Tibial artery (tissue), 4 donors: ENCODE data around the gene PGLYRP3.

Experiments used
- DNase-seq, 2 donors: peaks; one replicate each; pipeline ENCODE4 v3.0.0-alpha.2; 2019
- H3K27ac ChIP-seq, 2 donors: fragments of 200-600 bp; sonication (generic) in 1 of 2; 1 replicate in 1 of 2; 2 replicates in 1 of 2; pipeline ENCODE4 v1.5.1; 2018 to 2019; ENCODE audit warnings: mild to moderate bottlenecking in 1 of 2
- H3K27me3 ChIP-seq, 2 donors: fragments of 200-600 bp; sonication (generic) in 1 of 2; one replicate each; pipeline versions ENCODE4 v1.5.1 to v1.6.0; 2016 to 2019
- H3K36me3 ChIP-seq, 3 donors: fragments of 200-600 bp; sonication (generic) in 2 of 3; one replicate each; pipeline ENCODE4 v1.5.1; 2016 to 2019; ENCODE audit warnings: mild to moderate bottlenecking in 2 of 3
- H3K4me1 ChIP-seq, 4 donors: fragments of 200-600 bp; sonication (generic) in 2 of 4; 1 replicate in 3 of 4; 2 replicates in 1 of 4; pipeline ENCODE4 v1.5.1; 2016 to 2019
- H3K4me3 ChIP-seq, 2 donors: fragments of 200-600 bp; sonication (generic) in 1 of 2; 1 replicate in 1 of 2; 2 replicates in 1 of 2; pipeline ENCODE4 v1.5.1; 2018 to 2019; ENCODE audit warnings: mild to moderate bottlenecking in 2 of 2
- H3K9me3 ChIP-seq, 3 donors: fragments of 200-600 bp; sonication (generic) in 1 of 3; one replicate each; pipeline ENCODE4 v1.5.1; 2016 to 2019
- intact Hi-C: fragments of 100-400 bp; cut with DNase I; formaldehyde crosslinking; loops from one replicate; pipeline ENCODE4 v1.15.0; 2023; ENCODE audit warnings: low total_unique reads
- TF ChIP-seq, protein P1 (sequence below), 2 experiments: fragments of 200-600 bp in 1 of 2; fragments of 450-650 bp in 1 of 2; IDR thresholded peaks; one replicate each; pipeline ENCODE4 v1.5.1; 2017 to 2019; ENCODE audit warnings: antibody characterized with exemption in 2 of 2, mild to moderate bottlenecking in 1 of 2, moderate library complexity in 1 of 2

The PGLYRP3 gene, protein sequence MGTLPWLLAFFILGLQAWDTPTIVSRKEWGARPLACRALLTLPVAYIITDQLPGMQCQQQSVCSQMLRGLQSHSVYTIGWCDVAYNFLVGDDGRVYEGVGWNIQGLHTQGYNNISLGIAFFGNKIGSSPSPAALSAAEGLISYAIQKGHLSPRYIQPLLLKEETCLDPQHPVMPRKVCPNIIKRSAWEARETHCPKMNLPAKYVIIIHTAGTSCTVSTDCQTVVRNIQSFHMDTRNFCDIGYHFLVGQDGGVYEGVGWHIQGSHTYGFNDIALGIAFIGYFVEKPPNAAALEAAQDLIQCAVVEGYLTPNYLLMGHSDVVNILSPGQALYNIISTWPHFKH

DNA sequence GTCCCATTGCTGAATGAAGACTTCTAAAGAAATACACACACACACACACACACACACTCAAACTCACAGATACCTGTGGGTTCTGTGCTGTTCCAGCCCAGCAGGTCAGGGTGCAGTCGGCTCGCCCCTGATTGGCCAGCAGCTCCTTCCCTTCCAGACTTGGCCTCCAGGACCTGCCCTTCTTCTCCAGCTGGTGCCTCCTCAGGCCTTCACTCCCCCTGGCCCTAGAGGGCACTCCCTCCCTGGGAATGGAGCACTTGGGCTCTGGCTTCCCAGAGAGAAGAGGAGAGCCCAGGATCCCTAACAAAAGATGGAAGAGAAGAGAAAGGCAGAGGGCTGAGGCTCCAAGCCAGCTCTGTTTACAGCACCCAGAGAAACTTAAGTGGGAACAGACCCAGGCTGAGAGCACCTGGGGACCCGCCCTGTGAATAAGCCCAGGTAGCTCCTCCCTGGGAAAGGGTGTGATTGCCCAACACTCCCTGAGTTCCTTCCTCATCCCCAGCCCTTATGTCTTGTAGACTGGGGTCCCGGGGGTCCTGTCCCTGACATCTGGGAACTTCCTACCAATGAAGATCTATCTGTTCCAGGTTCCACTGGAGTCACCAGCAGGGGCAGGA is at the start of gene PGLYRP3:
PGLYRP3 (minus strand) TSS at position 383 of the 617 bp plus-strand sequence. CDS start 2,287 bp downstream, outside the sequence.
- intact Hi-C loops, result no loop called here
- Histone ChIP-seq H3K27me3 (peaks cover 0 to under 1% of the 10 kb centered on the region in 2 donors), H3K36me3 (no peaks in the 10 kb centered on the region), H3K27ac (no peak within 1 kb of the TSS), H3K9me3 (no peaks in the 10 kb centered on the region), H3K4me3 (no peak within 1 kb of the TSS), H3K4me1 (no peaks in the 10 kb centered on the region)
- TF ChIP-seq, protein P1, sequence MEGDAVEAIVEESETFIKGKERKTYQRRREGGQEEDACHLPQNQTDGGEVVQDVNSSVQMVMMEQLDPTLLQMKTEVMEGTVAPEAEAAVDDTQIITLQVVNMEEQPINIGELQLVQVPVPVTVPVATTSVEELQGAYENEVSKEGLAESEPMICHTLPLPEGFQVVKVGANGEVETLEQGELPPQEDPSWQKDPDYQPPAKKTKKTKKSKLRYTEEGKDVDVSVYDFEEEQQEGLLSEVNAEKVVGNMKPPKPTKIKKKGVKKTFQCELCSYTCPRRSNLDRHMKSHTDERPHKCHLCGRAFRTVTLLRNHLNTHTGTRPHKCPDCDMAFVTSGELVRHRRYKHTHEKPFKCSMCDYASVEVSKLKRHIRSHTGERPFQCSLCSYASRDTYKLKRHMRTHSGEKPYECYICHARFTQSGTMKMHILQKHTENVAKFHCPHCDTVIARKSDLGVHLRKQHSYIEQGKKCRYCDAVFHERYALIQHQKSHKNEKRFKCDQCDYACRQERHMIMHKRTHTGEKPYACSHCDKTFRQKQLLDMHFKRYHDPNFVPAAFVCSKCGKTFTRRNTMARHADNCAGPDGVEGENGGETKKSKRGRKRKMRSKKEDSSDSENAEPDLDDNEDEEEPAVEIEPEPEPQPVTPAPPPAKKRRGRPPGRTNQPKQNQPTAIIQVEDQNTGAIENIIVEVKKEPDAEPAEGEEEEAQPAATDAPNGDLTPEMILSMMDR (IDR thresholded peaks at IDR 0.05), result no peak
- DNase-seq, result peak in 1 of 2 donors; percentile 16

DNA sequence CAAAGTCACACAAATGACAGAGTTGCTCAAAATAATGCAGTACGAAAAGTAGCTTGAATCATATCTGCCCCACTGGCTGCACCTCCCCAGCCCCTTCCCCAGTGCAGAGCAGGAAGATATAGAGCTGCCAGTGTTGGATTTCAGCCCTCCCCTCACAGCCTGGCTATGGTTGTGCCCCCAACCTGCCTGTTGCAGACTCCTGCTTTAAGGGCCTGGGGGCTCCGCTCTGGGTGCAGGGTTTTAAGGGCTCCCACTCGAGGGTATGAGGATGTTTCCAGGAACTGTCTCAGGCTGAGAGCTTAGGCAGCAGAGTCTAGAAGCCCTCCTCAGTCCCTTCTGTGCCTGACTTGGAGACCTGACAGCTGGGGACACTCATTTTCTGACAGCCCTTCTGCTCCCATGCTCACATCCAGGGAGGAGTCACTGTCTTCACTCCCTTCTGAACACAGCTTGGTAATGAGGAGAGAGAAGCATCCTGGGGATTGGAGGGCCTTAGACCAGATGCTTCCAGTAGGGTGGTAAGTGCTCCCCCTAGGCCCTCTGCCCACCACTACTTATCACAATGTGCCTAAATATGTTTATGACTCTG is 49.5 kb upstream of the PGLYRP3 start:
- peak in 1 of 2 donors; percentile 19 for DNase-seq
- no peaks in the 10 kb centered on the region for H3K36me3 ChIP-seq
- H3K4me1 ChIP-seq, result peaks cover 0 to 6% (median 0%) of the 10 kb centered on the region in 4 donors
- intact Hi-C loops, result no loop called here
- H3K27ac ChIP-seq, result no peak overlapping the region
- no peak overlapping the region for H3K4me3 ChIP-seq
- TF ChIP-seq, protein P1 (IDR thresholded peaks at IDR 0.05), result no peak
- no peaks in the 10 kb centered on the region for H3K9me3 ChIP-seq
- H3K27me3 ChIP-seq, result peaks cover 0 to 10% of the 10 kb centered on the region in 2 donors

DNA sequence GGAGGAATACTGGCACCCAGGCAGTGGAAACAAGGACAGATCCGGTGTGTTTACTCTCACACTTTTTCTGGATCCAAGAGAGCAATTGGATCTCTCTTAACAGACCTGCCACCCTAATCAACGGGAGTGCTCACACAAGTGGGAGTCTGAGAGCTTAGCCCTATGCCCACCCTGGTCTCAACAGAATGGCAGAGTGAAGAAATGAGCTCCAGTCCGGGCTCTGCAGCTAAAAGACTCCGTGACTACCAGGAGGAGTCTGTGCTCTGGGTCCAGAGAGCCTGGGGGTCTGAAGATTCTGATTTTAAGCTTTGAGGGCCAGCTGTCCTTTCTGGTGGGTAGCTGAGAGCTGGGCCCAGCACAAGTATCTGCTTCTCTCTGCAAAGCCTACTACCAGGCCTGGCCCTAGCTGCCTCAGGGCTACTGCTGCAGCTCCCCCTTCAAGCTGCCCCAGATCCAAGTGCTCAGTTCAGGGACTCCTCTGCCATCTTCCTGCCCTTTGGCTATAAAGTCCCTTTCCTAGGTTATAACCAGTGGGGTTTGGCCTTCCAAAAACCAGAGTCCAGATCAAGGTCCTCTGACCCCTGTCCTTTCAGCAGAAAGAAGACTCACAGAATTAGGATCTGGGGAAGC is 48.8 kb upstream of the PGLYRP3 start:
- Histone ChIP-seq H3K27me3 (peaks cover 0 to 10% of the 10 kb centered on the region in 2 donors), H3K27ac (no peak overlapping the region), H3K9me3 (no peaks in the 10 kb centered on the region), H3K4me3 (no peak overlapping the region), H3K4me1 (peaks cover 0 to 6% (median 0%) of the 10 kb centered on the region in 4 donors), H3K36me3 (no peaks in the 10 kb centered on the region)
- intact Hi-C loops, result no loop called here
- DNase-seq, result peak in 1 of 2 donors; percentile 10
- TF ChIP-seq, protein P1 (IDR thresholded peaks at IDR 0.05), result no peak

DNA sequence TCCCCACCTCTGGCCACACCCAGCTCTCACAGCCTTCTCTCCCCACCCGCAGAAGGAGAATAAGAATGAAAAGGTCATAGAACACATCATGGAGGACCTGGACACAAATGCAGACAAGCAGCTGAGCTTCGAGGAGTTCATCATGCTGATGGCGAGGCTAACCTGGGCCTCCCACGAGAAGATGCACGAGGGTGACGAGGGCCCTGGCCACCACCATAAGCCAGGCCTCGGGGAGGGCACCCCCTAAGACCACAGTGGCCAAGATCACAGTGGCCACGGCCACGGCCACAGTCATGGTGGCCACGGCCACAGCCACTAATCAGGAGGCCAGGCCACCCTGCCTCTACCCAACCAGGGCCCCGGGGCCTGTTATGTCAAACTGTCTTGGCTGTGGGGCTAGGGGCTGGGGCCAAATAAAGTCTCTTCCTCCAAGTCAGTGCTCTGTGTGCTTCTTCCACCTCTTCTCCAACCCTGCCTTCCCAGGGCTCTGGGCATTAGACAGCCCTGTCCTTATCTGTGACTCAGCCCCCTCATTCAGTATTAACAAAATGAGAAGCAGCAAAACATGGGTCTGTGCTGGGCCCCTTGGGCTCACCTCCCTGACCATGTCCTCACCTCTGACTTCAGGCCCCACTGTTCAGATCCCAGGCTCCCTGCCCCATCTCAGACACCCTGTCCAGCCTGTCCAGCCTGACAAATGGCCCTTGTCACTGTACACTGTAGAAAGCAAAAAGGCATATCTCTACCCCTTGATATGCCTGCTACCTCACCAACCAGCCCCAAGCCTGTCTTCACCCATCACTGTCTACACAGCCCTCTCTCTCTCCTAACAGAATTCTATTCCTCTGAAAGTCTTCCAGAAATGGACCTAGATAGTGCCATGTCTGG is 48.1 kb upstream of the PGLYRP3 start:
- H3K36me3 ChIP-seq, result no peaks in the 10 kb centered on the region
- H3K4me1 ChIP-seq, result peaks cover 0 to 4% (median 0%) of the 10 kb centered on the region in 4 donors
- intact Hi-C loops, result no loop called here
- TF ChIP-seq, protein P1 (IDR thresholded peaks at IDR 0.05), result no peak
- no peaks in the 10 kb centered on the region for H3K9me3 ChIP-seq
- H3K27me3 ChIP-seq, result peaks cover 0 to 8% of the 10 kb centered on the region in 2 donors
- no peak overlapping the region for H3K4me3 ChIP-seq
- H3K27ac ChIP-seq, result no peak overlapping the region
- peak in 1 of 2 donors; percentile 43 for DNase-seq

DNA sequence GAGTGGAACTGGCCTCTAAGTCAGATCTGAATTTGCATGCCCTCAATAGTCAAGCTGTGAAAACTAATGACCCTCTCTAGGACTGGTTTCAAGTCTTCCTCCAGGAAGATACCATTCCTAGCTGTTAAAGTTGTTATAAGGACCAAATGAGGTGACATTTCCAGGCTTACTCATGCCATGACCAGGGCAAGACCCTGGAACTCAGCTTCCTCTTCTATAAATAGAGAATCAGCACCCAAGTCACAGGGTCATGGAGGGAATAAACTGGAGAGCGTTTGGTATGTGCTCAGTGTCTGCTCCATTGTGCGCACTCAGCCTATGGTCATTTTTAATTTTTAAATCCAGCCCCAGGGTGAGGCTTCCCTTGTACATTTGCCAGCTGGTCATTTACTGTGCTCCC is 47.4 kb upstream of the PGLYRP3 start:
- Histone ChIP-seq H3K36me3 (no peaks in the 10 kb centered on the region), H3K27ac (no peak overlapping the region), H3K27me3 (peaks cover 0 to 4% of the 10 kb centered on the region in 2 donors), H3K9me3 (no peaks in the 10 kb centered on the region), H3K4me1 (no peaks in the 10 kb centered on the region), H3K4me3 (no peak overlapping the region)
- DNase-seq, result peak in 1 of 2 donors; percentile 5
- intact Hi-C loops, result no loop called here
- TF ChIP-seq, protein P1 (IDR thresholded peaks at IDR 0.05), result no peak
